ENCODE measurements around the gene OSBP.
"Not testable (repeated sequence)": the region's sequence is repeated elsewhere in the genome, so short reads cannot be mapped to it uniquely, and the experiment has no call there.

The OSBP gene

DNA sequence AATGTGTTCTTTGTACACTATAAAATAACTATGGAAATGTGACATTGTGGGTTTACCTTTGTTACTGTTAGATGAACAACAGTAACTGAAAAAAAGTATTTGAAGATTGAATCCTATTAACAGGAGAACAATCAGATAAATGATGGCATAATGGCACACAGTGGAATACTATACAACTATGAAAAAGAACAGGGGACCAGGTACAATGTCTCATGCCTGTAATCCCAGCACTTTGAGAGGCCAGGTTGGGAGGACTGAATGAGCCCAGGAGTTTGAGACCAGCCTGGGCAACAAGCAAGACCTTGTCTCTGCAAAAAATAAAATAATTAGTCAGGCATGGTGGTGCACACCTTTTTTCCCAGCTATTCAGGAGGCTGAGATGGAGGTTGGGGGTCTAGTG, 14.4 kb upstream of the OSBP start:
- H3K4me3 ChIP-seq (replicated peaks; ENCODE audit: low read depth, low read length), result no peak overlapping the region
- DNase-seq (ENCODE audit: extremely low read depth, insufficient read length), result no peak
- H3K27me3 ChIP-seq (replicated peaks; ENCODE audit: control insufficient read depth, insufficient read depth, low read length), result no peaks in the 10 kb centered on the region
- TF ChIP-seq, protein P1, sequence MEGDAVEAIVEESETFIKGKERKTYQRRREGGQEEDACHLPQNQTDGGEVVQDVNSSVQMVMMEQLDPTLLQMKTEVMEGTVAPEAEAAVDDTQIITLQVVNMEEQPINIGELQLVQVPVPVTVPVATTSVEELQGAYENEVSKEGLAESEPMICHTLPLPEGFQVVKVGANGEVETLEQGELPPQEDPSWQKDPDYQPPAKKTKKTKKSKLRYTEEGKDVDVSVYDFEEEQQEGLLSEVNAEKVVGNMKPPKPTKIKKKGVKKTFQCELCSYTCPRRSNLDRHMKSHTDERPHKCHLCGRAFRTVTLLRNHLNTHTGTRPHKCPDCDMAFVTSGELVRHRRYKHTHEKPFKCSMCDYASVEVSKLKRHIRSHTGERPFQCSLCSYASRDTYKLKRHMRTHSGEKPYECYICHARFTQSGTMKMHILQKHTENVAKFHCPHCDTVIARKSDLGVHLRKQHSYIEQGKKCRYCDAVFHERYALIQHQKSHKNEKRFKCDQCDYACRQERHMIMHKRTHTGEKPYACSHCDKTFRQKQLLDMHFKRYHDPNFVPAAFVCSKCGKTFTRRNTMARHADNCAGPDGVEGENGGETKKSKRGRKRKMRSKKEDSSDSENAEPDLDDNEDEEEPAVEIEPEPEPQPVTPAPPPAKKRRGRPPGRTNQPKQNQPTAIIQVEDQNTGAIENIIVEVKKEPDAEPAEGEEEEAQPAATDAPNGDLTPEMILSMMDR (IDR thresholded peaks at IDR 0.05; ENCODE audit: insufficient read depth, low read length, poor library complexity, severe bottlenecking), result no peak
- H3K36me3 ChIP-seq (ENCODE audit: control insufficient read depth, insufficient read depth, low read length), result no peaks in the 10 kb centered on the region; the same call in 1 of the 2 replicates

DNA sequence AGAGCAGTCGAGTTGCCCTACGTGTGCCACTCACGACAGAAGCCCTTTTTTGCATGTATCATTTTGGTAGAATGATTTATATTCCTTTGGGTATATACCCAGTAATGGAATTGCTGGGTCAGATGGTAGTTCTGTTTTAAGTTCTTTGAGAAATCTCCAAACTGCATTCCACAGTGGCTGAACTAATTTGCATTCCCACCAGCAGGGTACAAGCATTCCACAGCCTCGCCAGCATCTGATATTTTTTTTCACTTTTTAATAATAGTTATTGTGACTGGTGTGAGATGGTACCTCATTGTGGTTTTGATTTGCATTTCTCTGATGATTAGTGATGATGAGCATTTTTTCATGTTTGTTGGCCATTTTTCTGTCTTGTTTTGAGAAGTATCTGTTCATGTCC, 11.4 kb upstream of the OSBP start:
- H3K36me3 ChIP-seq (ENCODE audit: control insufficient read depth, insufficient read depth, low read length); H3K4me3 ChIP-seq (replicated peaks; ENCODE audit: low read depth, low read length); DNase-seq (ENCODE audit: extremely low read depth, insufficient read length); H3K27me3 ChIP-seq (replicated peaks; ENCODE audit: control insufficient read depth, insufficient read depth, low read length): not testable (repeated sequence)

DNA sequence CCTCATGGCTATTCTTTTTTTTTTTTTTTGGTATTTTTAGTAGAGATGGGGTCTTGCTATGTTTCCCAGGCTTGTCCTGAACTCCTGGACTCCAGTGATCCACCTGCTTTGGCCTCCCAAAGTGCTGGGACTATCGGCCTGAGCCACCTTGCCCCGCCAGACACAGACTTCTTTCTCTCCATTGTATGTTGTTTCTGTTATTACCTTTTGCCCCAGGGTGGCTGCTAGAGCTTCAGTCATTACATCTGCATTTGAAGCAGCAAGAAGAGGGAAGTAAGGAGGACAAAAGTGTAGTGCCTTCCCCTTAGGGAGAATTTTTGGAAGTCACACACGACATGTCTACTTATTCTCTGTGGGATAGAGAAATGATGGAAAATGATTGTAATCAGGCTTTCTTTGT, 10.1 kb upstream of the OSBP start:
- Histone ChIP-seq H3K27me3 (replicated peaks; ENCODE audit: control insufficient read depth, insufficient read depth, low read length) (no peaks in the 10 kb centered on the region), H3K36me3 (ENCODE audit: control insufficient read depth, insufficient read depth, low read length) (no peaks in the 10 kb centered on the region), H3K4me3 (replicated peaks; ENCODE audit: low read depth, low read length) (no peak overlapping the region)
- no peak for DNase-seq (ENCODE audit: extremely low read depth, insufficient read length)
- TF ChIP-seq, protein P1 (IDR thresholded peaks at IDR 0.05; ENCODE audit: insufficient read depth, low read length, poor library complexity, severe bottlenecking), result no peak

DNA sequence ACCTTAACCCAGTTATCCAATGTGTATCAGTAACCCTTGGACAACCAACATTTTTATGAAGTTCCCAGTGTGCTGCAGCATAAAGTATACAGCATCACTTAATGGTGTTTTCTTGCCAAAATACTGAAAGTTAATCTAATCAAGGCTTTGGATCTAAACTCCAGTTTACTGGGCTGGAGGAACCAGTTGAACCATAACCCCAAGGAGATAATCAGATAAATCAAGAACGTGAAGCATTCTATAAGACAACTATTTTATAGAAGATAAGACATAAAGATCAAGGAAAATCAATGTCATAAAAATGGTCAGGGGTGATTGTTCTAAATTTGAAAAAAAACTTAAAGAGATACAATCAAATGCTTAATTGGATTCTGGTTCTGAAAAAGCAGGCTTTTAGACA, 2.3 kb upstream of the OSBP start:
- DNase-seq (ENCODE audit: extremely low read depth, insufficient read length), result no peak
- Histone ChIP-seq H3K27me3 (replicated peaks; ENCODE audit: control insufficient read depth, insufficient read depth, low read length) (no peaks in the 10 kb centered on the region), H3K36me3 (ENCODE audit: control insufficient read depth, insufficient read depth, low read length) (no peaks in the 10 kb centered on the region), H3K4me3 (replicated peaks; ENCODE audit: low read depth, low read length) (no peak overlapping the region)
- TF ChIP-seq, protein P1 (IDR thresholded peaks at IDR 0.05; ENCODE audit: insufficient read depth, low read length, poor library complexity, severe bottlenecking), result no peak

DNA sequence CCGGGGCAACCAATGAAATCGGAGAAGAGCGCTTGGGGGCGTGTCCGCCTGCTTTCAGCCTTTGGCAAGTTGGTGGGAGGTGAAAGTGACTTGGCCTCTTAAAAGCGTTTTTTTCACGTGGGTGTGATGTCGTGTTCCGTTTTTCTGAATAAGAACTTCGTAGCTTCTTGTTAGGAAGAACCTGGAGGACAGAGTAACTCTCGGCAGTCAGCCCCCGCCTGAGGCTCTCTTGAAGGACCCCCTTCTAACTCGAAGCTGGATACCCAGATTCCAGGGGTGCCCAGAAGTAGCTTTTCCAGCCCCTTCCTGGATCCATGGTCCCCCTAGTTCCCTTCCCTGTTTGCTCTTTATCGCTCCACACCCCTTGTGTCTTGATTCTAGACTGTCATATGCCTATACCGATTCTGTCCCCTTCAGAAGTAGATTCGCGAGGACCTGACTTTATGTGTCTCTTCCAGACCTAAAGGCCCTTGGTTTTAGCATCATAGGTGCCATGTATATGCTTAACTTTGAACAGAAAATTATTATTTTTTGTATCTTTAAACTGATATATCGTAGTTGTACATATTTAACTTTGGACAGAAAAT, 915 bp upstream of the OSBP start:
- DNase-seq (ENCODE audit: extremely low read depth, insufficient read length), result no peak
- H3K27me3 ChIP-seq (replicated peaks; ENCODE audit: control insufficient read depth, insufficient read depth, low read length), result no peaks in the 10 kb centered on the region
- TF ChIP-seq, protein P1 (IDR thresholded peaks at IDR 0.05; ENCODE audit: insufficient read depth, low read length, poor library complexity, severe bottlenecking), result no peak
- H3K36me3 ChIP-seq (ENCODE audit: control insufficient read depth, insufficient read depth, low read length), result no peaks in the 10 kb centered on the region
- peak overlapping the region; percentile 52 for H3K4me3 ChIP-seq (replicated peaks; ENCODE audit: low read depth, low read length)

DNA sequence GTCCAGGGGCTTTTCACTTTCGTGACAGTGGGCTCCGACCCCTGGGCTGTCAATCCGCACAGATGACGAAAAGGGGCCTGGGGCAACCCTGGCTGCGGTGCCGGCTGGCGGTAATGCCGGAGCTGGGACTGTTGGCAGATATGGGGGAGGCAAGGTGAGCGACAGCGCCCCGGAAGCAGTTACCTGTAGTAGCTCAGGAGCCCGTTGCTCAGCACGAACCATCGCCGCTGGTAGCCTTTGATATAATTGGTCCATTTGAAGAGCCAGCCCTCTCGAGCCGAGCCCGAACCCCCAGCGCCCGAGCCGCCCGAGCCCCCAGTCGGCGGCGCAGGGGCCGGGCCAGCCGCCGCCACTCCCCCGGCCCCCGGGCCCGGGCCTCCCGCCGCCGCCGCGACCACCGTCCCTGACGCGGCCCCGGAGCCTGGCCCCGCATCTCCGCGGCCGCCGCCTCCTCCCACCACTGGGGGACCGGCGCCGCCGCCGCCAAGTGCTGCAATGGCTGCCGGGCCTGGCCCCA, 396 bp downstream of the OSBP start:
- TF ChIP-seq, protein P1 (IDR thresholded peaks at IDR 0.05; ENCODE audit: insufficient read depth, low read length, poor library complexity, severe bottlenecking), result no peak
- Histone ChIP-seq H3K27me3 (replicated peaks; ENCODE audit: control insufficient read depth, insufficient read depth, low read length) (no peaks in the 10 kb centered on the region), H3K36me3 (ENCODE audit: control insufficient read depth, insufficient read depth, low read length) (peaks cover 2% of the 10 kb centered on the region; the same call in 1 of the 2 replicates), H3K4me3 (replicated peaks; ENCODE audit: low read depth, low read length) (peak overlapping the region; percentile 93)
- peak; percentile 50 for DNase-seq (ENCODE audit: extremely low read depth, insufficient read length)

Measured in GM06990 (cell line).